ENCODE data around the gene GMPR.

The GMPR gene

GRCh38 chr6:16244446-16244845 lies 6.1 kb downstream of the GMPR start:
- TF ChIP-seq CTCF (IDR thresholded peaks at IDR 0.05), result no peak

- no peak for TF ChIP-seq CTCF (IDR thresholded peaks at IDR 0.05)
Measured at GRCh38 chr6:16244869-16245451, 6.6 kb downstream of the GMPR start.

- no peak for TF ChIP-seq CTCF (IDR thresholded peaks at IDR 0.05)
Measured at GRCh38 chr6:16248271-16248853, 10.0 kb downstream of the GMPR start.

- no peak for TF ChIP-seq CTCF (IDR thresholded peaks at IDR 0.05)
Measured at GRCh38 chr6:16249971-16250370, 11.6 kb downstream of the GMPR start.

GRCh38 chr6:16251706-16252105 lies 13.3 kb downstream of the GMPR start:
- TF ChIP-seq CTCF (IDR thresholded peaks at IDR 0.05), result no peak

- TF ChIP-seq CTCF (IDR thresholded peaks at IDR 0.05), result no peak
Measured at GRCh38 chr6:16252686-16253299, 14.4 kb downstream of the GMPR start.

GRCh38 chr6:16253399-16254144 lies 15.2 kb downstream of the GMPR start:
- TF ChIP-seq CTCF (IDR thresholded peaks at IDR 0.05), result no peak

All from LNCAP (cell line).